ENCODE measurements around the gene CPNE7.

The CPNE7 gene

DNA sequence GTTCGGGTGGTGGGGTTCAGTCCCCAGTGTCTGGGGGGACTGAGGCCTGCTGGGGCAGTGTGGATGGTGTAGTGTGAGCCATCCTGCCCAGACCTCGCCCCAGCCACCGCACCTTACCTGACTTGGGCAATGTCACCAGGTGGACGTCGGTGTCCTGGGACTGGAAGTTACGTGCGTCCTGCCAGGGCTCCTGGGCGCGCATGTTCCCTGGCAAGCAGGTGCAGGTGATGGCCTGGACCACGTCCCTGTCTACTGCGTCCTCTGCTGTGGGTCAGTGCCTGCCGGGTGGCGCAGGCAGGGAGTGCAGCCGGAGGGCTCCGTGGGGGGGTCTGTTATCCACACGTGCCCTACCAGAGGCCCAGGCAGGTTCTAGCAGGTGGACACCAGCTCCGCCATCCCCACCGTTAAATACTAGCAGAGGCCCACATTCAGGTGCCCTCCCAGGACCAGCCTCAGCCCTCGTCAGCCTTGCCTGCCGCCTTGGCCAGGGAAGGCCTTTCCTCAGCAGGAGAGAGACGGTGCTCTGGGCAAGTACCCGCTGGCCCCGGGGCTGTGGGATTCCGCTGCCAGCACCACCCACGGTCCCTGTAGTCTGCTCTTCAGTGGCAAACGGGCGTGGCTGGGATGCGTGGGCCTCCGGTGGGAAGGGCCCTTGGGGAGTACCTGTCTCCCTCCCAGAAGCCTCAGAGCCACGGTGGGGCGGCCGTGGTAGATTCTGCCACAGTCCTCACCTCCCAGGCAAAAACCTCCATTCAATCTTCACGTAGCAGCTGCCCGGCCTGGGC is 29.8 kb downstream of the CPNE7 start:
- DNase-seq (ENCODE audit: low read depth) = no peak

DNA sequence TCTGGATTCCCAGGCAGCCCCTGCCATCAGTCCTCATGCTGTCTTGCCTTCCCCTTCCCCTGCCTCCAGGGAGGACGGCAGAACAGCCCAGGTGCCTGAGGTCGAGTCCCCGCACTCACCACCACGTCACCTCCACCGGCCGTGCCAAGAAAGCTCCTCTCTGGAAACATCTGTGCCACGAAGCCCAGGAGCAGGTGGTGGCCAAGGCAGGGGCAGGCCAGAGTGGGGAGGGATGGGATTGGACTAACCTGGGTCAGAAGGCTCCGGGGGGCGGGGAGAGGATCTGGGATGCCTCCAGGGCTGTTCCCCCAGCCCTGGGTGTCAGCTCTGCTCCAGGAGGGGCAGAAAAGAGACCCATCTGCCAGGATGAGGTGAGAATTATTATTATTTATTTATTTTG is 30.4 kb downstream of the CPNE7 start:
- no peak for DNase-seq (ENCODE audit: low read depth)

DNA sequence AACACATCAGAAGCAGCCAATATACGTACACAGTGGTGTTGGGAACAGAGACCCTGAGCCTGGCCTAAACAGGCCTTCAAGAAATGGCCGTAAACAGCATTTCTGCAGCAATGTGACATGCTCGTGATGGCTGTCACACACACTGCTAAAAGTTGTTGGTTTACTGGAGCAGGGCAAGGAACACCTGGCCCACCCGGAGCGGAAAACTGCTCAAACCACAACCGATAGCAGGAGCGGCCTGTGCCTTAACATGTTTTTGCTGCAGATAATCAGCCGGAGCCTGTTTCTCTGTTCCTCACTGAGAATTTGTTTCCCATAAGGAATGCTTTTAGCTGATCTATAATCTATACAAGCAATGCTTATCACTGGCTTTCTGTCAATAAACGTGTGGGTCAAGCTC is 31.9 kb downstream of the CPNE7 start:
- no peak for DNase-seq (ENCODE audit: low read depth)

DNA sequence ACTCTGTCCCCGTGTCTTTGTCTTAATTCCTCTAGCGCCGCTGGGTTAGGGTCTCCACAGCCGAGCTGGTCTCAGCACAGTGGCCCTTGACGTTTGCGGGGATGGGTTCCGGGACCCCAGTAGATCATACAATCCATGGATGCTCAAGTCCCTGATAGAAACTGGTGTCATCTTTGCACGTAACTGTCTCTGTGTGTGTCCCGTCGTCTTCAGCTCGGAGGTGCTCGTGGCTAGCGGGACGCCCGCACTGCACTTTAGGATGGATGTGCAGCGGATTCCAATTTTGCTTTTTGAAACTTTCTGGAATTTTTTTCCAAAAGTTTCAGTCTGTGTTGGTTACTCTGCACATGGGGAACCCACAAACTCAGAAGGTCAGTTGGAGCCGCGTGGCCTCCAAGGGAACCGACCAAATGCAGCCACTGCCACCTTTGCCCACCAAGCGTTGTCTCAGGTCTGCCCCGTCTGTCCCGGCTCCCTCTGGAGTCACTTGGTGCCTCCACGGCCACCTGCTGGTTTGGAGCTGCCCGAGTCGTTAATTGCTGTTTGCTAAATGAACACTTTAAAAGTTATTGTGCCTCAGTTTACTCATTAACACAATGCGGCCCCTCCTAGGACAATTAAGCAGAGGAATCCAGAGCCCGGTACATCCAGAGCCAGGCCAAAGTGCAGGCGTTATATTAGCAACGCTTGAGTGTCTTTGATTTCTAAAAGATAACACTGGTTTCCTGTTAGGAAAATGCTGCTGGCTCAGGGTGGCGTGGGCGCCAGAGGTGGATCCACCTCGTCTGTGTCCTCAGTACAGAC is 32.6 kb downstream of the CPNE7 start:
- no peak for DNase-seq (ENCODE audit: low read depth)

DNA sequence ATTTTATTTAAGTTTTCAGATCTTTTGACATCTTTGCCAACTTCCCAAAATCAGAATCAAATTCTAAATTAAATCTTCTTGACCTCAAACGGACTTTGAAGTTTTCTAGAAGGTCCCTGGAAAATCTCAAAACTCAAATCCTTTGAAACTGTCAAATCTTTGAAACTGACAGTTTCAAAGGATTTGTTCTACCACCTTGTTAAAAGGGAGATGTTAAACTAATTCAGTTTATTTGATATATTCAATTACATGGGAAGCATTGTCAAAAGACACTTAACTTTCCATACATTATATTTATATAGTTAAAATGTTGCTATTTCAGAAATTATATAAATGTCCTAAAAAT is 34.5 kb downstream of the CPNE7 start:
- no peak for DNase-seq (ENCODE audit: low read depth)

DNA sequence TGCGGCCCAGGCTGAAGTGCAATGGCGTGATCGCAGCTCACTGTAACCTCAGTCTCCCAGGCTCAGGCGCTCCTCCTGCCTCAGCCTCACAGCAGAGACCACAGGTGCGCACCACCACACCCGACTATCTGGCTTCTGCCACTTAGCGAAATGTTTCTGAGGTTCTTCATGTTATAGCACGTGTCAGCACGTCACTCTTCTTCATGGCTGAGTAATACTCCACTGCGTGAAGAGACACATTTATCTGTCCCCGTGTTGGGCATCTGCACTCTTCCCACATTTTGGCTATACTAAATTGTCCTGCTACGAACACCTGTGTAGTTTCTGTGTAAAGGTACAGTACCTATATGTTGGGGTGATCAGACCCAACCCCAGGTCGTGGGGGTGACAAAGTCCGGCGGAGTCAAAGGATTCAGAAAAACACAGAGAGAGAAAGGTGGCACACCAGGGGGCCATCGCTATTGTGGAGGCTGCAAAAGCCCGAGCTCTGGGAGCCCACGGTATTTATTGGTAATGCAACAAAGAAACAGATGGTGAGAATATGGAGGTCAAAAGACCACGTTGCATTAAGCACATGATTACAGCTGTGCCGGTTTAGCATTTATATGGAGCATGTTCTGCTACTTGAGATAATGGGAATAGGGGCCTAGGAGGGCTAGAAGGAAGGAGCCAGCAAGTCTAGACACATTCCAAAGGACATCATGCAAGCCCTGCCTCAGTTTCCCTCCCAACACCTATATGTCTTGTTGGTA is 37.0 kb downstream of the CPNE7 start:
- no peak for DNase-seq (ENCODE audit: low read depth)

DNA sequence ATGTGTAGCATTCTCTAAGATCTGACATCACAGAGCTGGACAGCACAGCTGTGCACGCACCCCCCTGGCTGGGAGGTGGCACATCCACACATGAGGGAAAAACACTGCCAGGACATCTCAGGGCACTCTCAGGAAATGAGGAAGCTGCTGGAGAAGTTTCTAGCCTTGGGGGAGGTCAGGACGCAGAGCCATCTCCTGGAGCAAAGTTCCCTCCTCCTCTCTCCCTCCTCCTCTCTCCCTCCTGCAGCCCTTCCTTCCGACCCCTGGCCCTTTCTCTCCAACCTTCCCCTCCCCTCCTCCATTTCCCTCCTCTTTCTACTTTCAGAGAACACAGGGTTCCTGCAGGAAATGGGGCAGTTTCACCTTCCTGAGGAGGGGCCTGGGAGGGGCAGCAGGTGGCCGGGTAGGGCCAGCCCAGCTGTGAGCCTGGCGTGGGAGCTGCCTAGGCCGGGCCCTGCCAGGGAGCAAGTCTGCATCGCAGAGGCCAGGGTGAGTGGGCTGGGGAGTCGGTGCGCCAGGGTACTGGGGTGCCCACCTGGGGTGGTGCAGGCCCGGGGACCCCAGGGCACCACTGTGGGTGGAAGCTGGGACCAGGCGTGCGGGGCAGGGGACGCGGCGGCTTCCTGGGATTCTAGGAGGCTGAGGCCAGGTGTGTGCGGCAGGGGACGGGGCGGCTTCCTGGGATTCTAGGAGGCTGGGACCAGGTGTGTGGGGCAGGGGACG is 37.8 kb downstream of the CPNE7 start, which contains the start of gene DPEP1:
Gene DPEP1 (plus strand): TSS at position 412 of the 723 bp plus-strand sequence. CDS start 16,769 bp downstream, outside the sequence.
- no peak for DNase-seq (ENCODE audit: low read depth)

DNA sequence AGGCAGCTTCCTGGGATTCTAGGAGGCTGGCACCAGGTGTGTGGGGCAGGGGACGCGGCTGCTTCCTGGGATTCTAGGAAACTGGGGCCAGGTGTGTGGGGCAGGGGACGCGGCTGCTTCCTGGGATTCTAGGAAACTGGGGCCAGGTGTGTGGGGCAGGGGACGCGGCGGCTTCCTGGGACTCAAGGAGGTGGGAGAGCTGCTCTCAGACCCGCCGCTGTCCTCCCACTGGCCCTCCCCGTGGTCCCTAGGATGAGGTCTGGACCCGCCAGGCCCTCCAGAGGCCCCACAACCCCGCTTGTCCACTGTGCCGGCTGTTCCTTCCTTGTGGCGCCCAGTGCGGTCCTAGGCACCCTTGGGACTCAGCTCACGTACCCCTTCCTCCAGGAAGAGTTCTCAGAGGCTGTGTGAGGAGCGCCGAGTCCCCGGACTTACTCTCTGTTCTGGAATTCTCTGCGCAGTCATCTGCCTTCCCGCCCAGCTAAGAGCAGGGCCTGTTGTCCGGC is 38.4 kb downstream of the CPNE7 start:
- no peak for DNase-seq (ENCODE audit: low read depth)

DNA sequence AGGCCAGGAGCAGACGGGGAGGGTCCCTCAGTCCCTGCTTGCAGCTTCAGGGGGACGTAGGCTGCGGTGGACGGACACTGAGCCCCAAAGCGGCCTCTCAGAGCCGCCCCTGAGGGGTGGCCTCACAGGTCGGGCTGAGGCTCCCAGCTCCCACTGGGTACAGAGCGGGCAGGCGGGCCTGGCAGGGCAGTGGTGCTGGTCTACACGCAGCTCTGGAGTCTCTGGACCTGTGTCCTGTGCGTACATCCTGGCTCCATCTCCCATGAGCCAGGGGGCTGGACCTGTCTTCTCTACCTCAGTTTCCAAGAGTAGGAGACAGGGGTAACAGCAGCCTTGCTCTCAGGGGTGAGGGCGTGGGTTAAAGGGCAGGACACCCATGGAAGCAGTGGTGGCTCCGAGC is 39.6 kb downstream of the CPNE7 start:
- DNase-seq (ENCODE audit: low read depth) = no peak

DNA sequence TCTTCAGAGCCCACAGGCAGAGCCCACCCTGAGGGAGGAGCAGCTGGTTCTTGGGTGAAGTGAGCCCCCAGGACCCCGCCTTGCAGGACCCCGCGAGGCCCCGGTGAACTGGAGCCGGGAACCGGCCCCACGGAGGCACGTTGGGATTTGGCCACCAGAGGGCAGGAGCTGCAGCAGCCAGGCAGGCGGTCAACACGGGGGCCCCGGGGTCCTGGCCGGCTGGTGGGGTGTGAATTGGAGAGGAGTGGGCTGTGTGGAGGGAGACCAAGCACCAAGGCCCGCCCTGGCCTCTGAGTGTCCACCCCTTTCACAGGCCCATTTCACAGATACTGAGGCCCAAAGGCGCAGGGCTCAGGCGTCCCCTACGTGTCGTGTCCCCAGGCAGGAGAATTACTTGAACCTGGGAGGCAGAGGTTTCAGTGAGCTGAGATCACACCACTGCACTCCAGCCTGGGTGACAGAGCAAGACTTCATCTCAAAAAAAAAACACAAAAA is 40.1 kb downstream of the CPNE7 start:
- DNase-seq (ENCODE audit: low read depth) = no peak

DNA sequence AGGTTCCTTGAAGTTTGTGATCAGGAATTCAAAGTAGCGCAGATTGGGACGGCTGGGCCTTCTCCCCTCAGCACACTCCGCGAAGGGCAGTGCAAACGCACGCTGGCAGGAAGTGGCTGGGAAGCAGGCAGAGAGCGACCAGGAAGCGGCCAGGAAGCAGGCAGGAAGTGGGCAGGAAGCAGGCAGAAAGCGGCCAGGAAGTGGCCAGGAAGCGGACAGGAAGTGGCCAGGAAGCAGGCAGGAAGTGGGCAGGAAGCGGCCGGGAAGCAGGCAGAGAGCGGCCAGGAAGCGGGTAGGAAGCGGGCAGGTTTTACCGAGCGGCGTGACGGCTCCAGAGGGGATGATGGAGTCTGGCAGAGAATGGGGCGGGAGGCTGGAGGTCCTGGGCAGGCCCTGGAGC is 41.1 kb downstream of the CPNE7 start:
- no peak for DNase-seq (ENCODE audit: low read depth)

DNA sequence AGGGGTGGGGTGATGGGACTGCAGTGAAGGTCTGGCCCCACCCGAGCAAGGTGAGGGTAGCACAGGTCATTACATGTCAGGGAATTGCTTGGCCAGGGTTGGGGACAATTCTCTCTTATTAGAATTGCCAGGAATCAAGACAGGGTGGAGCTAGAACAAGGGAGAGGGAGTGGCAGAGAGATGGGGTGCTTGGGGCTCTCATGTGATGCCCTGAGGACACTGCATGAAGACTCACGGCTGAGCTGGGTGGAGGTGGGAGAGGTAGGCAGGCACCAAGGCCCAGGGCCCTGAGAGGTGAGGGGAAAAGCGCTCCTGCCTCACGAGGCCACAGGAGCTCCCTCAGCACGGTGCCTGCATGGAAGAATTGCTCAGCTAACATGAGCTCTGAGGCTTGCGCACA is 41.5 kb downstream of the CPNE7 start:
- DNase-seq (ENCODE audit: low read depth) = no peak

DNA sequence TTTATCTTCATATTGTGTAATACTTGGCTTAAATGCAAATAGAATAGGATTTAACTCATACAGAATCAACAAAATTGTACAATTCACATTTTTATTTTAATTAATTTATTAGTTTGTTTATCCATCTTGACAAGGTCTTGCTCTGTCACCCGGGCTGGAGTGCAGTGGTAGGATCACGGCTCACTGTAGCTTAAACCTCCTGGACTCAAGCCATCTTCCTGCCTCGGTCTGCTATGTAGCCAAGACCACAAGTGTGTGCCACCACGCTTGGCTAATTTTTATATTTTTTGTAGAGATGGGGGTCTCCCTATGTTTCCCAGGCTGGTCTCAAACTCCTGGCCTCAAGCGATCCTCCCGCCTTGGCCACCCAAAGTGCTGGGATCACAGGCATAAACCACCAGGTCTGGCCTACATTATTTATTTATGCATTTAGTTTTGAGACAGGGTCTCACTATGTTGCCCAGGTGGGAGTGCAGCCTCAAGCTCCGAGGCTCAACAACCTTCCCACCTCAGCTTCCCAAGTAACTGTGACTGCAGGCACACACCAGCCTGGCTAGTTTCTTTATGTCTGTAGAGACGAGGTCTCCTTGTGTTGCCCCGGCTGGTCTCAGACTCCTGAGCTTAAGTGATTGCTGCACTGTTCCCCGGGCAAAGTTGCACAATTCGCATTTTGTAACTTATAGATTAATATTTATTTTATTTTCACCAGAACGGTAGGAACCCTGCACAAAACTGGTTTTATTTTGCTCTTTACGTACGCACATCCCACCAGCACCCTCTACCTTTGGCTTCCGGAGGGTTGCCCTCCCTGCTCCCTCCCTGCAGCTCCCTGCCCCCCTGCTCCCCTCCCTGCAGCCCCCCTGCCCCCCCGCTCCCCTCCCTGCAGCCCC is 42.8 kb downstream of the CPNE7 start:
- DNase-seq (ENCODE audit: low read depth) = no peak

DNA sequence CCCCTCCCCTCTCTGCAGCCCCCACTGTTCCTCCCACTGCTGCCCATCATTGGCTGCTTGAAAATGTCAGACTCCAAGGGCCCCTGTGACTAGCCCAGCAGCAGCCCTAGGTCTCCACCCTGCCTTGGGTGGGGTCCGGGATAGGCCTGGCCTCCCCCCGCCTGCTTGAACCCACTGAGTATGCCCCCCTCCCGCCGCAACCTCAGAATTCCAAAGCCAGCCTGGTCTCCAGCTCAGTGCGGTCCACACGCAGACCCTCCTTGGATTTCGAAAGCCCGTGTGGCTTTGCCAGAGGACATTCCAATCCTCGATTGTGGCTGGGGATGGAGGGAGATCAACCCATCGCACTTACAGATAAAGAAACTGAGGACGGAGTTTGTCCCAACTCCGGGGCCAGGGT is 44.3 kb downstream of the CPNE7 start:
- no peak for DNase-seq (ENCODE audit: low read depth)

DNA sequence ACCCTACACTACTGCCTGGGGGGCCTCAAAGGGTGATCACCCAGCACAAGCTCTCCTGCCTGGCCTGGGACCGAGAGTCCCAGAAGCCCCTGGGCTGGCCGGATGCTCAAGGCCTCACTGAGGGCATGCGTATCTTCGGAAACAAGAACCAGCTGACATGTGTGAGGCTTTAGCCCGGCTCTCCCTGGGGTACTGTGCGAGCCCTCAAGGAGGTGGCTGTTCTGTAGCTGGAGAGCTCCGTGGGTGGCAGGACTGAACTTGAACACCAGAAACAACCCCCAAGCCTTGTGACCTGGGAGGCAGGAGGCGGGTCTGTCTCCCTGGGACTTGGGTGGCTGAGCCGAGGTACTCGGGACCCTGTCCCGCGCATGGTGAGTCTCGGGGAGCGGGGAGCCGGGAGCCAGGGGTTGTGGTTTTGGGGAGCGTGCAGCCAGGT is 44.9 kb downstream of the CPNE7 start:
- no peak for DNase-seq (ENCODE audit: low read depth)

DNA sequence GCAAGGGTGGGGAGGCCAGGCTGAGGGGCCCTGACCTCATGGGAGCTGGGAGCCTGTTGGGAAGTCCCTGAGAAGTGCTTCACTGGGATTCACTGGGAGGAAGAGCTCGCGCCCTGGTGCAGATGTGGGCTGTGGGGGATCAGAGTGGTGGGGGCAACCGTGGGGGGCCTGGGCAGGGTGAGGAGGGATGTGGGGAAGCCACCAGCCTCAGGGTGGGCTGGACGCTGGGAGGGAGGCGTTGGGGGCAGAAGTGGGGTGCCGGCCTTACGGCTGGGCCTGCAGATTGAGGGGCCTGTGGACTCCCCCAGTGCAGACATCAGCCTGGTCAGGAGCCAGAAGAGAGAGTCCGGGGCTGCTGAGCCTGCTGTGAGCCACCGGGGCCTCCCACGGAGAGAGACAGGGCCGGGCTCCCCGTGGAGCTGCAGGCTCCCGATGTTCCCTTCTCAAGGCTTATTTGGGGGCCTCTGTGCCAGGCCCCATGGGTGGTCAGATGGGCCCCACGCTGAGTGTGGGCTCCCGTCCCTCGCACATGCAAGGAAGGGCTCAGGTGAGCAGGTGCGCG is 45.7 kb downstream of the CPNE7 start:
- DNase-seq (ENCODE audit: low read depth) = no peak

DNA sequence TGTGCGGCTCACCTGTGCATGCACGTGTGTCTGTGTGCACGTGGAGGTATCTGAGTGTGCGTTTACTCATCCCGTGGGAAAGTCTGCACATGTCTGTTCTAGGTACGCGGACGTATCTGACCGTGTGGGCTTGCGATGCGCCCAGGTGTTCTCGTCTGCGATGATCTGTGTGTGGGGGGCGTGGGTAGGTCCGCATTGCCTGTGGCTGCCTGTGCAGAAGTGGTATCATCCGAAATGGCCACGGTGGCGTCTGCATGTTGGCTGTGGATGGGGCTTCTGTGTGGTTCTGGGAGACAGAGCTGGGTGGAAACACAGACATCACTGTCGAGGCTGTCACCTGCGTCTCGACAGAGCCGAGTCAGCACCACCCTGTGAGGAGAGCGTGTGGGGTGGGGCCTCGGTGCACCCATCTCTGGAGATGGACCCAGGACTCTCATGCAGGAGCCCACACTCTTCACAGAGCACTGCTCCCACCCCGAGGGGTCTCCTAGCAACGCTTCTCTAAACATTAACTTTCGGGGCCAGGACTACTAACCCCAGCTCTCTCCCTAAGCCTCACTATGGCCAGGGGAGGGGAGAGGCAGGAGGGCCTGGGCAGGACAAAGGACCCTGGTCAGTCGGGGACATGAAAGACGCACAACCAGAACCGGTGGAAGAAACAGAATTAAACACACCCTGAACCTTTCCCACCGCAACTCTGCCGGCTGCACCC is 46.3 kb downstream of the CPNE7 start:
- no peak for DNase-seq (ENCODE audit: low read depth)

DNA sequence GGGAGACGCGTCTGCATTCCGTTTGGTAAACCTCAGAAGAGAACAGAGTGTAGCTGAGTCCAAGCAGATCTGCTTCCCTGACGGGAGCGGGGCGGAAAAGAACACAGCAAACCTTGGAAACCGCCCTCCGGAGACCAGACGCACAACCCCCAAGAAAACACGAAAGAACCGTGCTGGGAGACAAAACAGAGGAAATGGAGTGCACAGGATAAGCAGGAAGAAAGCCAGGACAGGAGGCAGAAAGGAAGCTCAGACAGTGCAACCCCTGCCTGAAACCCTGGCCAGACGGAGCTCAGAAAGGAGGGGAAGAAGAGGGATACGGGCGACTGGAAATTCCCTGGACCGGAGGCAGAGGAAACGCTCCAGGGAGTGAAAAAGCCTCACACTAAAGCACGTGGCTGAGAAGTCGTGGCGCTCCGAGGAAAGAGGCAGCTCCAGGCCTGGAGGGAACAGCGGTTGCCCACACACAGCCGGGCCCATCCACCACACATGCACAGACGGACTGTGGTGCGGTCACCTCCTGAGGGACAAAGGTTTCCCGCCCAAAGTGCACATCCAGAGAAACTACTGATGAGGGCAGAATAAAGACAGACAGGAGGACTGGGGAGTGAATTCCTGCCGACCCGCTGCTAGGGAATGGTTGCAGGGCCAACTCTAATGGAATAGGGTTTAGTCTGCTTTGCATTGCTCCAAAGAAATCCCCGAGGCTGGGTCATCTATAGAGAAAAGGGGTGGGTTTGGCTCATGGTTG is 48.1 kb downstream of the CPNE7 start:
- DNase-seq (ENCODE audit: low read depth) = no peak
